RWPE1 (cell line): ENCODE results near the gene SUGCT.
A peak's percentile ranks its signal among the peaks of the same experiment; 100 is the strongest.

ENCODE experiments used
- CTCF ChIA-PET: fragments of 350-600 bp; sonication (Branson Sonifier 250); formaldehyde crosslinking; extraction: SDS; loops from one replicate; lab custom pipeline; 2021; lab: Yijun Ruan, JAX
- POLR2A ChIA-PET: fragments of 400-600 bp; formaldehyde crosslinking; extraction: SDS; loops from one replicate; lab custom pipeline; 2020; ENCODE audit warnings: antibody characterized with exemption; ENCODE audit not compliant: low non-redundant PET; lab: Yijun Ruan, JAX
- DNase-seq: peaks from one replicate; pipeline ENCODE4 v3.0.0; 2012; ENCODE audit warnings: low spot score
- H3K27ac ChIP-seq: fragments of 450-650 bp; 2 replicates; pipeline ENCODE4 v1.5.1; 2017
- TF ChIP-seq, protein P1 (sequence below): fragments of 450-650 bp; conservative IDR thresholded peaks from 2 replicates; pipeline ENCODE4 v1.5.1; 2017; ENCODE audit warnings: low read depth, mild to moderate bottlenecking

The SUGCT gene

DNA sequence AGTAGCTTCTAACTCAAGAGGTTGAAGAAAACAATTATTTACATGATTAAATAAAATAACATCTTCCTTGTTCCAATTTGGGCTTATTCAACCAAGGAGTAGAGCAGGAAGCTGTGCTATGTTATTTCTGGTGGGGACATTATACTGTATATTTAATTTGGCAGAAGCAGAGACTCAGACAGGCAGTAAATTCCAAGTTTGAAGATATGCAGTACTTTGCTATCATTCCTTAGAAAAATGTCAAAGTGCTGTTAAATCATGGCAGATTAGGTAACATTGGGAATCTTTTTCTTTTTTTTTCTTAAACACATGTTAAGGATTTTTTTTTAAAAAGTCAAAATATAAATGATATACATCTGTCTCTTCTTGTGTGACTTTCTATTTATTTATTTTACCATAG lies 190.1 kb downstream of the SUGCT start:
- ChIA-PET POLR2A (no interaction called here), CTCF (interaction anchor here (0.6 kb wide), 1 partner anchor 960 kb away, joined by 3 read pairs; no protein-coding TSS in a partner anchor)
- TF ChIP-seq, protein P1, sequence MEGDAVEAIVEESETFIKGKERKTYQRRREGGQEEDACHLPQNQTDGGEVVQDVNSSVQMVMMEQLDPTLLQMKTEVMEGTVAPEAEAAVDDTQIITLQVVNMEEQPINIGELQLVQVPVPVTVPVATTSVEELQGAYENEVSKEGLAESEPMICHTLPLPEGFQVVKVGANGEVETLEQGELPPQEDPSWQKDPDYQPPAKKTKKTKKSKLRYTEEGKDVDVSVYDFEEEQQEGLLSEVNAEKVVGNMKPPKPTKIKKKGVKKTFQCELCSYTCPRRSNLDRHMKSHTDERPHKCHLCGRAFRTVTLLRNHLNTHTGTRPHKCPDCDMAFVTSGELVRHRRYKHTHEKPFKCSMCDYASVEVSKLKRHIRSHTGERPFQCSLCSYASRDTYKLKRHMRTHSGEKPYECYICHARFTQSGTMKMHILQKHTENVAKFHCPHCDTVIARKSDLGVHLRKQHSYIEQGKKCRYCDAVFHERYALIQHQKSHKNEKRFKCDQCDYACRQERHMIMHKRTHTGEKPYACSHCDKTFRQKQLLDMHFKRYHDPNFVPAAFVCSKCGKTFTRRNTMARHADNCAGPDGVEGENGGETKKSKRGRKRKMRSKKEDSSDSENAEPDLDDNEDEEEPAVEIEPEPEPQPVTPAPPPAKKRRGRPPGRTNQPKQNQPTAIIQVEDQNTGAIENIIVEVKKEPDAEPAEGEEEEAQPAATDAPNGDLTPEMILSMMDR: no peak
- no peak overlapping the region for H3K27ac ChIP-seq
- DNase-seq: no peak

DNA sequence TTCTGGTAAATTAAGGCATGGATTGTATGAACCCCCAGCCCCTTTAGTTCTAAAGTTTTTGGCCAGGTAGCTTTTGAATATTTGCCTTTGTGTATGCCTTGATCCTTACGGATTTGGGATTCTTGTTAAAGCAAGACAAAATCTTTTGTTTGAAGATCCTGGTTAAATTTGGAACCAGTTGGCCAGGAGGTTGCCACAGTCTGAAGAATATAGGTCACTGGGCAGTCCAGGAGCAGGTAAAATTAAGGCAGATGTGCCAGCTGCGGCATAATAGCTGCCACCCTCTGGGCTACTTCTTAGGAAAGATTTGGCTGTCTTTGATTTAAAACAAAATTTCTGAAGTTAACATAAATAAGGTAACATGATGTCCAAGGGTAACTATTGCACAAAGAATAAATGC lies 192.3 kb downstream of the SUGCT start:
- H3K27ac ChIP-seq: no peak overlapping the region
- DNase-seq: no peak
- ChIA-PET CTCF (no interaction called here), POLR2A (no interaction called here)
- TF ChIP-seq, protein P1: no peak

DNA sequence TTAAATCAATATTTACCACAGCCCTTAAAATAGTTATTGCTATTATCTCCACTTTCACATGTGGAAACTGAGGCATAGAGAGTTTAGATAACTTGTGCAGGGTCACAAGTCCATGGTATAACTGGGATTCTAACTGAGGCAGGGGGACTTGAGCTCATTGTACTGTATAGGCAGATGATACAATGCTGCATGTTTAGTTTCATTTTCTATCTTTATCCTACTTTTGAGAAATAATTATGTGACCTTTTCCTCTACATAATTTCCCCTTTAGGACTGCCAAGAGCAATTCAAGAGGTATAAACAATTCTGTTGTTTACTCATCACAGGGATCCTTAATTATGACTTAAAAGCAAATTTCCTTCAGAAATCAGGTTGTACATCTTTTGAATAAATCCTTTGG lies 193.1 kb downstream of the SUGCT start:
- H3K27ac ChIP-seq: no peak overlapping the region
- DNase-seq: no peak
- POLR2A ChIA-PET: no interaction called here
- CTCF ChIA-PET: no interaction called here
- TF ChIP-seq, protein P1: no peak

DNA sequence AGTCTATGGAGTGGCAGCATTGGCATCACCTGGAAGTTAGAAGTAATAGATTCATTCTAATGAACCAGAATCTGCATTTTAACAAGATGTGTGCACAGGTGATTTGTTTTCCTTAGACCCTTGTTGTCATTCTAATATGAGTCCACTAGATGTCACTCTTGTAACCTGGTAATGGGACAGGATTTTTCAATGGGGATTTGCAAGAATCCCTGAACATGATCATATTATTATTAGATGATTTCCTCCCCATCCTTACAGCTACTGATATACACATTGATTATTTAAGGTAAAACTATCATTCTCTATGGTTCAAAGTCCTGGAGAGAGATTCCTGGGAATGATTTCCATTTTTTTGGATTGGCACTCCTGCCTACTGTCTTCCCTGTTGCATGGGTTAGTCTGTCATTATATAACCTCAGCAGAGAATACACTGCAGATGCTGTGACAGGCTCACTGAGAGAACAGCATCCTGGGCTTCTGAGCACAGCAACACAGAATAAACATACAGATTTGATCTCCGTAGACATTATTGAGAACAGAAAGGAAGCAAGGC lies 194.9 kb downstream of the SUGCT start:
- H3K27ac ChIP-seq: no peak overlapping the region
- ChIA-PET CTCF (interaction anchor here (0.6 to 0.7 kb wide), 3 partner anchors 860 to 1493 kb away, joined by 4 to 5 read pairs (median 4); no protein-coding TSS in a partner anchor), POLR2A (no interaction called here)
- TF ChIP-seq, protein P1: peak; percentile 84
- peak; percentile 74 for DNase-seq

DNA sequence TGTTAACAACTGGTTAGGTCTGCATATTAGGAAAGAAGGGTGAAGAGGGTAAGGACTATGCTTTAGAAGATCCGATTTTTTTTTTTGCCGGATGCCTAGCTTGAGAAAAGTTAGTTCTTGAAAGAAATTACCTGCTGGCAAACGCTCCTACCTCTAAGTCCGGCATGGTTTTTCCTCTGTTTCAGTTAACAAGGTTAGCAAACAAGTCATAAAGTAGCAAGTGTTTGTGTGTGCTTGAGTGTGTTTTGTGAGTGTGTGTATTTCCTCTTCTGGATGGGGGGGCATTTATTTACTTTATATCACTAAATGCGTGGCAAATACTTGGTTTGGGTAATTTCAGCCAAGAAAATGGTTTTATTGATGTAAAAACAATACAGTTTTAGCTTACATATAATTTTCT lies 195.6 kb downstream of the SUGCT start:
- TF ChIP-seq, protein P1: no peak
- ChIA-PET CTCF (interaction anchor here (0.5 to 0.9 kb wide), 3 partner anchors 95 to 1366 kb away, joined by 3 to 4 read pairs (median 3); no protein-coding TSS in a partner anchor), POLR2A (no interaction called here)
- DNase-seq: no peak
- no peak overlapping the region for H3K27ac ChIP-seq

DNA sequence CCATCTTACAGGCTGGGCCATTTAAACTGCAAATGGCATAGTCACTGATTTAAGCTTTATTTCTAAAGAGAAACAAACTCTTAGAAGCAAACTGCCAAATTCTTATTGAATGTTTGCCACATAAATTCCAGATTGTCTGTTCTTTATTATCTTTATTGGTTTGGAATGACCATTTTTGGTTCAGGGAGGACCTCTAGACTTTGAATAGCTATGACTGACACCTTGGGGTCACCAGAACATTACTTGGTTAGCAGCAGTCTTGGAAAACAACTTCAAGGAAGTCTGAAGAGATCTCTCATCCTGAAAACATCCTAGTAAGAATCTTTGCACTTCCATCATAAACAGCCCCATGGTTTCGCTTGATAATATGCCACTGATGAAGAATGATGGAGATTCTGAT lies 197.1 kb downstream of the SUGCT start:
- ChIA-PET CTCF (interaction anchor here (0.8 to 1.6 kb wide), 2 partner anchors 19 to 1373 kb away, joined by 3 to 7 read pairs; no protein-coding TSS in a partner anchor), POLR2A (no interaction called here)
- TF ChIP-seq, protein P1: no peak
- DNase-seq: no peak
- H3K27ac ChIP-seq: no peak overlapping the region
